Measurements from ENCODE around the gene VAMP7.
"Not testable (repeated sequence)": the region's sequence is repeated elsewhere in the genome, so short reads cannot be mapped to it uniquely, and the experiment has no call there.

VAMP7 gene

GRCh38 chrX:155907661-155908060 lies 26.5 kb downstream of the VAMP7 start:
- not testable (repeated sequence) for DNase-seq (ENCODE audit: low read depth)

- DNase-seq (ENCODE audit: low read depth) = no peak
Measured at GRCh38 chrX:155923200-155923599, 42.1 kb downstream of the VAMP7 start.

- DNase-seq (ENCODE audit: low read depth) = not testable (repeated sequence)
Measured at GRCh38 chrX:155930852-155931618, 49.9 kb downstream of the VAMP7 start.

DNA sequence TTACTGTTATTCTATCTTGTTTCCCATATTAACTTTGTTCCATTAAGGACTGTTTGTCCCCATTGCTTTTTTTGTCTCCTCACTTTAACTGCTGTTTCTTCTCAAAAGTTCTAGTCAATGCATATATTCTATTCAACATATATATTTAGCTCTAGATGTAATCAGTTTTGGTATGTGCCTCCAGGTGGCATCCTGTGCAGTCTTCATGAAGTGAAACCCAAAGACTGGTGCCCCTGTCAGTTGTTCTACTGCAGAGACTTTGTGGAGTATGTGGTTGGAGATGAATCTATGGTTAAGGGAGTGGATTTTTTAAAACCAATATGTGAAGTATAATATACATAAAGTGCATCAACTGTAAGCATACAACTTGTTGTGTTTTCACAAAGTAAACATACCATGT lies 57.0 kb downstream of the VAMP7 start:
- no peak for DNase-seq (ENCODE audit: low read depth)

DNA sequence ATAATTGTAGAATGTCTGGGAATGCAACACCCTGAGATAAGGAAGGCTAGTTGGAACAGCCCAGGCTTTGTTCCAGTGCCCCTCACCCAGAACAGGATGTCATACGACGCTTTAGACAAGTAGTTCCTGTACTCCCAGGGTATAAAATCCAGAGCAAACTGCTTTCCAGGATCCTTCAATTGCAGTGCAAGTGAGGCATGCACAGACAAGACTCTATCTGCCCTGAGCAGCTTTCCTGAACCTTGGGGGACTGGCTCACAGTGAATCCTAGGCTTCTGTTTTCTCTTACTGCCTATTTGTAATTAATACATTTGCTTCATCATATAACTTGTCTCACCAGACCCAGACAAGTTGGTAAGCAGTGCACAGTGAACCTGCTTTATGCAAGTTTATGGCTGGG lies 68.0 kb downstream of the VAMP7 start:
- DNase-seq (ENCODE audit: low read depth) = no peak

DNA sequence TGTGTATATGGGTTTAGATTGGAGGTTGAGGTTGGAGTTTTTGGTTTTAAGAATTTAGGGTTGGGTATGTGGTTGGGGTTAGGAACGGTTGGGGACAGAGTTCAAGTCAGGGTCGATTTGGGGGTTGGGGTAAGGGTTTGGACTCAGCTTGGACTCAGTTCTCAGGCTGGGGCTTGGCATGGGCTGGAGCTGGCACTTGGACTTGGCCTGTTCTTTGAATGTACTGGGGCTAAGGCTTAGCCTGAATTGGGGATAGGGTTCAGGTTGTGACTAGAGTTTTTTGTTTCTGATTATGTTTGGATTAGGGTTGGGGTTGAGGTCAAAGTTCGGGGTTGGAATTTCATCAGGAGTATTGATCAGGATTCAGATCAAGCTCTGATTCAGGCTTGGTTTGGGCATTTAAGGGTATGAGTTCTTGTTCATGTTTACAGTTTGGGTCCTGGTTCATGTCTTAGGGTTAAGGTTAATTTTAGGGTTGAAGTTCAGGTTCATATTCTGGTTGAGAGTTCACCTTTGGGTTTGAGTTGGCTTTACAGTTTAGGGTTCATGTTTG lies 70.2 kb downstream of the VAMP7 start:
- no peak for DNase-seq (ENCODE audit: low read depth)

DNA sequence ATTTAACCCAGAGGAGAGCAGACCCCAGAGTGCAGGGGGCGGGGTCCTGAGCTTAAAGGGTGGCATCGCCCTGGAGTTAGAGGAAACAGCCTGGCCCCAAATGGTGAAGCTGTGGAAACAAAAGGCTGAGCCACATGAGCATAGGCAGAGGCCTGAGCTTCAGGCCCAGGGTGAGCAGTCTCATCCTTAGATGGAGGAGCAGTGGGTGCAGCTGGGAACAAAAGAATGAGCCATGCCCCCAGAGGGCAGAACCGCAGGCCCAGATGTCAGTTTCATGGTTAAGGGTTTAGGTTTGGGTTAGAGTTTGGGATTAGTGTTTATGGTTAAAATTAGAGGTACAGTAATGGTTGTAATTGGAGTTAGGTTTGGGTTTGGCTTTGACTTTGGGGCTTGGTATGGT lies 71.9 kb downstream of the VAMP7 start:
- DNase-seq (ENCODE audit: low read depth) = no peak

- DNase-seq (ENCODE audit: low read depth) = no peak
Measured at GRCh38 chrX:155954793-155955192, 73.6 kb downstream of the VAMP7 start.

GRCh38 chrX:155956099-155956498 lies 75.0 kb downstream of the VAMP7 start:
- no peak for DNase-seq (ENCODE audit: low read depth)

- DNase-seq (ENCODE audit: low read depth) = no peak
Measured at GRCh38 chrX:155956649-155957048, 75.5 kb downstream of the VAMP7 start.

GRCh38 chrX:155957843-155958242 lies 76.7 kb downstream of the VAMP7 start:
- DNase-seq (ENCODE audit: low read depth) = no peak

- no peak for DNase-seq (ENCODE audit: low read depth)
Measured at GRCh38 chrX:155959018-155959587, 78.0 kb downstream of the VAMP7 start.

- DNase-seq (ENCODE audit: low read depth) = no peak
Measured at GRCh38 chrX:155962906-155963305, 81.8 kb downstream of the VAMP7 start.

DNA sequence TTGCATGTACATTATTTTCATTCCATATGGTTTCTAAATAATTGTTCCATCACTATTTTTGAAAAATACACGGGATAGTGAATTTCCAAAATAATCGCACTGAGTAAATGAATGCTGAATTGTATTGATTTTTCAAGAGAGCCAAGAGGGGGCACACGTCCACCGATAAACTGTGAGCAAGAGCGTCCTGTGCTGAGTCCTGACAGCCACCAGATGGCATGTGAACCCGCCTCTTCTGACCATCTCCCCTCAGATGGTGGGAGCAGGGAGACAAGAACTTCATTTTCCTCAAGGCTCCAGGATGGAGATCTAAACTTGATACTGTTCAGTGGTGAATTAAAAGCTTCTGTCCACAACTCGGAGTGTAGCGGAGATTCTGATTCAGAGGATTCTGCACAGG lies 85.7 kb downstream of the VAMP7 start:
- no peak for DNase-seq (ENCODE audit: low read depth)

DNA sequence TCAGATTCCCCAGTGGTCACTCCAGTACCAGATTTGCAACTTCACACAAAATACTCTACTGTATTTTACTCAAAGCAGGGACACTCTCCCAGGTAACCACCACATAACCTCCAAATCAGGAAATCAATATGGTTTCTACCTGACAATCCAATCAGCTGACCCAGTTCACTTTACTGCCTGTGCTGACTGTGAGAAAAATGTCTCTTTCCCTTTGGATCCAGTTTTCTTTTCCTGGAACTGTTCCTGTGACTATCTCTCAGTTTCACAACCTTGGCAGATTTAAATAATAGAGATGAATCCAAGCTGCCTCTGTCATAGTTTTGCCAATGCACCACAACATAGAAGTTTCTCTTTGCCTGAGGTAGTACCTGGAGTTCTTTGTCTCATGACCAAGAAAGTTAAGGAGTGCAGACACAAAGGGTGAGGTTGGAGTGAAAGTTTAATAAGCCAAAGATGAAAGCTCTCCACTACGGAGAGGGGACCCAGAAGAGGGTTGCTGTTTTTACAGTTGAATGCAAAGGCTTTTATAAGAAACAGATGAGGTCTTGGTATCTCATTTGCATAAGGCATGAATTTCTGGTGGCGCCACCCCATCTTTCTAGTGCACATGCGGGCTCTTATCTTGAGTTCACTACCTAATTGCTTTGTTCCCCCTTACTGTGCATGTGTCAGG lies 86.6 kb downstream of the VAMP7 start:
- DNase-seq (ENCODE audit: low read depth) = no peak

GRCh38 chrX:155968326-155968661 lies 87.1 kb downstream of the VAMP7 start:
- DNase-seq (ENCODE audit: low read depth) = no peak

- no peak for DNase-seq (ENCODE audit: low read depth)
Measured at GRCh38 chrX:155968791-155969190, 87.6 kb downstream of the VAMP7 start.

GRCh38 chrX:155971658-155972057 lies 90.5 kb downstream of the VAMP7 start:
- not testable (repeated sequence) for DNase-seq (ENCODE audit: low read depth)

- not testable (repeated sequence) for DNase-seq (ENCODE audit: low read depth)
Measured at GRCh38 chrX:155972241-155972640, 91.1 kb downstream of the VAMP7 start.

DNA sequence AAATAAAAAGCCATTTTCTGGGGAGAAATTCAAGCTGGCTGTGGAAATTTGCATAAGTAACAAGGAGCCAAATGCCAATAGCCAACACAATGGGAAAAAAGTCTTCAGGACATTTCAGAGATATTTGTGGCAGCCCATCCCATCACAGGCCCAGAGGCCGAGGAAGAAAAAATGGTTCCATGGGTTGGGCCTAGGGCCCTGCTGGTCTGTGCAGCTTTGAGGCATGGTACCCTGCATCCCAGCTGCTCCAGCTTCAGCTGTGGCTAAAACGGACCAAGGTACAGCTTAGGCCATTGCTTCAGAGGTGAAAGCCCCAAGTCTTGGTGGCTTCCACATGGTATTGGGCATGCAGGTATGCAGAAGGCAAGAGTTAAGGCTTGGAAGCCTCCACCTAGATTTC lies 102.2 kb downstream of the VAMP7 start:
- DNase-seq (ENCODE audit: low read depth) = no peak

DNA sequence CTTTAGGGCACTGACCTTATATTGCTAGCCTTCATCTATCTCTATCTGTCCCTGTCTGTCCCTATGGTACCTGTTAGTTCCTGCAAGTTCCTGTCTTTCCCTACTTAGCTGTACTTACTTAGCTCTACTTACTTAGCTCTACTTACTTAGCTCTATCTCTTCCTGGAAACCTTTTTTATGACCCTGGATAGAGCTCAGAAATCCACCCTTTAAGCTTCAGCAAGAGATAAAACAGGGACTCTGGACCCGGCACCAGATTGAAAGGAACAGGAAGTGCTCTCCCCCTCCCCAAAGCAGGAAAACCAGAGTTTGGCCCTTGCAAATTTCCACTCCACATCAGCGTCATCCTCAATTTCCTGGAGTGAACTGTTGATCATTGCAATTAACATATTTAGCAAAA lies 104.1 kb downstream of the VAMP7 start:
- no peak for DNase-seq (ENCODE audit: low read depth)

GRCh38 chrX:155986995-155987394 lies 105.8 kb downstream of the VAMP7 start:
- not testable (repeated sequence) for DNase-seq (ENCODE audit: low read depth)

- no peak for DNase-seq (ENCODE audit: low read depth)
Measured at GRCh38 chrX:155988859-155989258, 107.7 kb downstream of the VAMP7 start.

Measured in stimulated activated CD8-positive, alpha-beta memory T cell treated with anti-CD3 and anti-CD28 coated beads, Interleukin-12 subunit alpha, Interleukin-12 subunit beta, amount 100 ng/mL, for 4 hours (primary cell).